NCI-H446 (cell line): ENCODE measurements around the gene DENND10.
"Not testable (repeated sequence)": the region's sequence is repeated elsewhere in the genome, so short reads cannot be mapped to it uniquely, and the experiment has no call there.

ENCODE experiments used
- DNase-seq, 2 experiments: peaks; one replicate each; lab custom pipeline; 2025; lab: John Stamatoyannopoulos, UW

Gene DENND10

DNA sequence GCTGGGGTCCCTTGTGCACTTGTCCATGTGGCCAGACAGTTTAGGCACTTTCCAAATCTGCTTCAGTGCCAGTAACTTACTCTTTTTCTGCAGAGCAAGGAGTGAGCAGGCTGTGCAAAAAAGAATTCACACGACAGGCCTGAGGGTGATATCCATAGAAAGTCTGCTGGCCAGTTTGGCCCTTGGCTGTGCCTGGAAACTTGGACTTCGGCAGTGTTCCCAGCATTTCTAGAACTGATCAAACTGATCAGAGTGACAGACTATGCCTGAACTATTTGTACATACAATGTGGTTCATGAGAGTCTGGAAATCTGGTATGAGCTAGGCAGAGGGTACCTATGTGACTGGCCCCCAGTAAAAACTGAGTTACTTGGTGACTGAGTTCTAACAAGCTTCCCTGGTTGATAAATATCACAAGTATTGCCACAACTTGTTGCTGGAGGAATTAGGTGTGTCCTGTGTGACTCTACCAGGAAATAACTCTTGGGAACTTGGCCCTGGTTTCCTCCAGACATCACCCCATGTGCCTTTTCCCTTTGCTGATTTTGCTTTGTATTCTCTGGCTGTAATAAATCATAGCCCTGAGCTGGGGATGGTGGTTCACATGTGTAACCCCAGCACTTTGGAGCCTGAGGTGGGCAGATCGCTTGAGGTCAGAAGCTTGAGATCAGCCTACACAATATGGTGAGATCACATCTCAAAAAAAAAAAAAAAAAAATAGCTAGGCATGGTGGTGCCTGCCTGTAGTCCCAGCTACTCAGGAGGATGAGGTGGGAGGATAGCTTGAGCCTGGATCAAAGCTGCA, 3.3 kb upstream of the DENND10 start:
- DNase-seq, result no peak

DNA sequence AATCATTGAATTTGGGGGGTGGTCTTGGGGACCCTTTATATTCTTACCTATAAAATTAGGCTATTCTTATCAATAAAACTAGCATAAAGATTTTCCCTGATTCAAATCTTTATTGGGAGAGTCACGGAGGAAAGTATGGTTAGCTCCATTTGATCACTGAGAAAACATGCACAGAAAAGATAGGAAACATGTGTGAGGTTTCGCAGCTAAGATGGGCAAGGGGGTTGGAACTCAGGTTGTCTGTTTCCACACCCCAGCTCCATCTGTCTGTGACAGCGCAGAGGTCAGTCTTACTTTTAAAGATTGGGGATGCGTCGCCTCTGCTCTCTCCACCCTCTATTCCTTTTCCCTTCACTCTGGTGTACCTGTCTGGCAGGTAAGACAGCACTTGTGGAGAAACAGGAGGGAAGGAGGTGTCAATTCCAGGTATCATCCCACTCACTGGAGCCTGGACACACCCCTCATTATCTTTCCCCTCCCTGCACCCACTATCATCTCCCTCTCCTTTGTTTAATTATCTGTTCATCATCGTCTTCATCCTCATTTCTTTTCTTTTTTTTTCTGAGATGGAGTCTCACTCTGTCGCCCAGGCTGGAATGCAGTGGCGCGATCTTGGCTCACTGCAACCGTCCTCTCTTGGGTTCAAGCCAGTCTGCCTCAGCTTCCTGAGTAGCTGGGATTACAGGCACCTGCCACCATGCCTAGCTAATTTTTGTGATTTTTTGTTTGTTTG, 2.4 kb upstream of the DENND10 start:
- DNase-seq, result no peak

DNA sequence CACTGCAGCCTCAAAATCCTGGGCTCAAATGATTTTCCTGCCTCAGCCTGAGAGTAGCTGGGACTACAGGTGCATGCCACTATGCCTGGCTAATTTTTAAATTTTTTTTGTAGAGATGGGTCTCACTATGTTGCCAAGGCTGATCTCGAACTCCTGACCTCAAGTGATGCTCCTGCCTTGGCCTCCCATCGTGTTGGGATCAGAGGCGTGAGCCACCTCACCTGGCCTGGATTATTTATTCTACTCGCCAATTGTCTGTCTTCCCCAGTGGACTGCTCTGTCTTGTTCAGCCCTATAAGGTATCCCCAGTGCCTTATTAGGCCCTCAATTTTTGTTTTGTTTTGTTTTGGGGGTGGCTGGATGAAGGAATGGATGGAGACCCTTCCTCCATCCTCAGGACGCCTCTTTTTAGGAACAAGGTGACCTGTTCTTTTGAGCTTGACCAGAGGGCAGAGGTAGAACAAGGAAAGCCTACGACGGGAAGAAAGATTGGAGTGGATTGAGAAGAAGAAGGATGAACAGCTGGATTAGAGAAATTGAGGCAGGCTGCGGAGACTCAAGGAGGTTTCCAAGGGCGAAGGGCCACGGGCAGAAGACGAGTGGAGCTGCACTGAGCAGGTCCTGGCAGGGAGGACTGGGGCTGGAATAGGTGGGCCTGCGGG, 541 bp upstream of the DENND10 start:
- no peak for DNase-seq

DNA sequence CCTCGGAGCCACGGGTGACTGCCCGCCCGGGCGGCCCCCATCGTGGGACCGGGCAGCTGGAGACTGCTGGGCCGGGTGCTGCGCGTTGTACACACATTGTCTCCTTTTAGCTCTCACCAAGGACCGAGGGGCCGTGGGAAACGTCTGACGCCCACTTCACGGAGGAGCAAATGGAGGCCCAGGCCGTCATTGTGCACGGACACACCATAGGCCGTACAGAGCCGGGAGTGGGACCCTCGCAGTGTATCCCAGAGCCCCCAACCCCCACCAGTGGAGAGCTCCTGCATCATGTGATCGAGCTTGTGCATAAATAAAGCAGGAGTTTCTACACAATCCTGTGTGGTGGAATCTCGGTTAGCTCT, 722 bp downstream of the DENND10 start:
- no peak for DNase-seq

DNA sequence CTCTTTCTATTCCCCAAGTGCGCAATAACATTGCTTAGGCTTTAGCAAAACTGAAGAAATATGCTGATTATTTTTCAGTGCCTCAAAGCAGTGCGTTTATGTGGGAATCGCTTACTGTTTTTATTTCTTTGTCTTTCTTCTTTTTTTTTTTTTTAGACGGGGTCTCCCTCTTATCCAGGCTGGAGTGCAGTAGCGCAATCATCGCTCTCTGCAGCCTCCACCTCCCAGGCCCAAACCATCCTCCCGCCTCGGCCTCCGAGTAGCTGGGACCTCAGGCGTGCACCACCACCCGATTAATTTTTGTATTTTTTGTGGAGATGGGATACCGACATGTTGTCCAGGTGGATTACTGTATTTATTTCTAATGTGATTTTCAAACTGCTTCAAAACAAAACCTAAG, 1.2 kb downstream of the DENND10 start:
- DNase-seq, result no peak

DNA sequence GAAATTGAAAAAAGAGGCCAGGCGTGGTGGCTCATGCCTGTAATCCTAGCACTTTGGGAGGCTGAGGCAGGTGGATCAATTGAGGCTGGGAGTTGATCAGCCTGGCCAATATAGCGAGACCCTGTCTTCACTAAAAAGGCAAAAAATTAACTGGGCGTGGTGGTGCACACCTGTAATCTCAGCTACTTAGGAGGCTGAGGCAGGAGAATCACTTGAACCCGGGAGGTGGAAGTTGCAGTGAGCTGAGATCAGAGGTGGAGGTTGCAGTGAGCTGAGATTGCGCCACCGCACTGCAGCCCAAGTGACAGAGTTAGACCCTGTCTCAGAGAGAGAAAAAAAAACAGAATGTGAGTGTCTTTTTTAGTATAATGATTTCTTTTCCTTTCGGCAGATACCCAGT, 2.0 kb downstream of the DENND10 start:
- not testable (repeated sequence) for DNase-seq

DNA sequence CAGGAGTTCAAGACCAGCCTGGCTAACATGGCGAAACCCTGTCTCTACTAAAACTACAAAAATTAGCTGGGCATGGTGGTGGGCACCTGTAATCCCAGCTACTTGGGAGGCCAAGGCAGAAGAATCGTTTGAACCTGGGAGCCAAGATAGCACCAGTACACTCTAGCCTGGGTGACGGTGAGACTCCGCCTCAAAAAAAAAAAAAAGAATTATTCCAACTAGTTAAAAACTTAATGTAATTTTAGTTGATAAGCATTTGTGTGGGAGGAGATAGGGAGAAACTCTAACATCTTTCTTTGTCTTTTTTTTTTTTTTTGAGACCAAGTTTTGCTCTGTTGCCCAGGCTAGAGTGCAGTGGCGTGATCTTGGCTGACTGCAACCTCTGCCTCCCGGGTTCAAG, 3.2 kb downstream of the DENND10 start:
- not testable (repeated sequence) for DNase-seq

DNA sequence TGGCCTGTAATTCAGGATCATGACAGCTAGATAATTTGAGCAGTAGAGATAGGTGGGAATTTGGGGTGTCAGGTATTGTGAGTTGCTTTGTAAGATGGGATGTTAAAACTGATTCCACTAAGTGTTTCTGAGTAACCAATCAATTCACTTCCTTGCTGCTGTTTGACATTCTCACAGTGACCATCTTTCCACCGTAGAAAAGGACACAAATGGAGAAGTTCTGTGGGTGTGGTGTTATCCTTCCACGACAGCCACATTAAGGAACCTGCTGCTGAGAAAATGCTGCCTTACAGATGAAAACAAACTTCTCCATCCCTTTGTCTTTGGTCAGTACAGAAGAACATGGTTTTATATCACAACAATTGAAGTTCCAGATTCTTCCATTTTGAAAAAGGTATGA, 3.9 kb downstream of the DENND10 start:
- not testable (repeated sequence) for DNase-seq

DNA sequence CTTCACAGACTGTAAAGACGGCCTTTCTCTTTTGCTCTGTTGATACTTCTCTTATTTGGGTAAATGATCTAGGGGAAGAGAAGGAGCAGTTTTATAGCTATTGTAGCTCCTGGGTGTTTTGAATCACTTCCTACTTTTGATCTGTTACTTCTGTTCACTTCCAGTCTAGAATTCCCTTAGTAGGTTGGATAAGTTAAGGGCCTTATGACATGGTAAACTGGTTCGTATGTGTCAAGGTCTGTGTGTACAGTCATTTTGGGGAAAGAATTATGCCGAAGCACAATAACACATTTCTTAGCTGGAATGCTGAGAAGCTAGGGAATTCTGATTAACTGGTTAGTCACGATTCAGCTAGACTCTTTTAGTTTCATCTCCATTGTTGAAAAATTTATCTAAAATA, 8.1 kb downstream of the DENND10 start:
- DNase-seq, result no peak

DNA sequence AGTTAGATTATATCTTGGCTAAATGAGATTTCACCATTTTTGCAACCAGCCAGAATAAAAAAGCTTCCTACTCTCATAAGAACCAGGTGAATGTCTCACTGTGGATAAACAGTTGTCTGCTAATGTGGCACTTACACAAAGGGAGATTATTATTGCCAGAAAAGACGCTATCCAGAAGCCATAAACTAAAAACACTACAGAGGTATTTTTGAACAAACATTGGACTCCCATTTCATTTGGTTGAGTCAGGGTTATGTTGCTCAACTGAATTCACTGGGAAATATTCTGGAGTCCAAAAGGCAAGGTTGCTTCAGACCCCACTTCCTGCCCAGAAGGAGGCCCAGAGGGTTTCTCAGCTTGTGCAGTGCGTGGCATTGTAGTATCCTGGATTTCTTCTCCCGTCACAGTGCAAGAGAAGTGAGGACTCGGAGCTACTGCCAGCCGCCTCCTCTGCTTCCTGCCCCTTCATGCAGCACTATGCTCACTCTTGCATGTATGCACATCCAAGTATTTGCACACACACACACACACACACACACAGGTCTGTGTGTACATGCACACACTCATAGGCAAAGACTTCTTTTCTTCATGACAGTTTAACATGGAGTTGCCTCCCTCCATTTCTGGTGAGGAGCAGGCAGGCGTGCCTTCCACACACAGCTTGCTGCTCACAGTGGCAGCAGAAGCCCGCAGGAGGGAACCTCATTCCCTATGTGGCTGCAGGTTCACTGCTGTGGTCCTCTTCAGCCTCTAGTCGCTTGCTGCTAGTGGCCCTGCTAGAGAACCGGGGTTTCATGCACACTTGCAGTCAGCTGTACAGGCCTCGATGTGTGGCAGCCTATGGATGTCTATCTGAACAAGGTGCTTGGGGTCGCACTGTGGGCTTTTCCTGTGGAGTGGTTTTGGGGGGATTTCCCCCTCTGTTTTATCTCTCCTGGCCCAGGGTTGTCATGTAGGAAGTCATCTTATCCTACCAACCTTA, 10.1 kb downstream of the DENND10 start:
- DNase-seq, result no peak

DNA sequence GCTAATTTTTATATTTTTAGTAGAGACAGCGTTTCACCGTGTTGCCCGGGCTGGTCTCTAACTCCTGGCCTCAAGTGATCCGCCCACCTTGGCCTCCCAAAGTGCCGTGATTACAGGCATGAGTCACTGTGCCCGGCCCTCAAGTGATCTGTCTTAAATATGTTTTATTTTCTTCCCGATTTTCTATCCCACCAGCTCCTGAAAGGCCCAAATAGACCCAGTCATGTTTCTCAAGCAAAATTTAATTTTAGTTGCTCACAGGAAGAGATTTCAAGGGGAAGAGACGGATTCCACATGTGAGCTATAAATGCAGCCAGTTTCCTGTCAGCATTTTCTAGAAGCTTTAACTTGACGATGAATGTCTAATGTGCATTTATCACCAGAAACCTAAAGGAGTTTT, 12.0 kb downstream of the DENND10 start:
- no peak for DNase-seq

DNA sequence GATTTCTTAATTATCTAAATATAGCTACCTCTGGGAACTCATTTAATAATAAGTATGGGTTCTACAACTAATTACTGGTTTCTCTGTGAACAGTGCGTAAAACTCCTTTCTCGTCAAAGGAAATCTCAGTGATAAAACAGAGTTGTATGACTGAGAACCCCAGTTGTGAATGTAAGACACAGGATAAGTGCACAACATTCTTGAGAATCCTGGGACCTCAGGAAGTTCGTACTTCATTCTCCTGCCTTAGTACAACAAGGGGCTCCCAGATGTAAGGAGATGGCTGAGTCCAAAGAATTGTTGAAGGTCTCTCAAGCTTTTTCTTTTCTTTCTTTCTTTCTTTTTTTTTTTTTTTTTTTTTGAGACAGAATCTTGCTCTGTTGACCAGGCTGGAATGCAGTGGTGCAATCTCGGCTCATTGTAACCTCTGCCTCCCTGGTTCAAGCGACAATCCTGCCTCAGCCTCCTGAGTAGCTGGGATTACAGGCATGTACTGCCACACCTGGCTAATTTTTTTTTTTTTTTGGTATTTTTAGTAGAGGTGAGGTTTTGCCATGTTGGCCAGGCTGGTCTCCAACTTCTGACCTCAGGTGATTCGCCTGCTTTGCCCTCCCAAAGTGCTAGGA, 12.5 kb downstream of the DENND10 start:
- no peak for DNase-seq

DNA sequence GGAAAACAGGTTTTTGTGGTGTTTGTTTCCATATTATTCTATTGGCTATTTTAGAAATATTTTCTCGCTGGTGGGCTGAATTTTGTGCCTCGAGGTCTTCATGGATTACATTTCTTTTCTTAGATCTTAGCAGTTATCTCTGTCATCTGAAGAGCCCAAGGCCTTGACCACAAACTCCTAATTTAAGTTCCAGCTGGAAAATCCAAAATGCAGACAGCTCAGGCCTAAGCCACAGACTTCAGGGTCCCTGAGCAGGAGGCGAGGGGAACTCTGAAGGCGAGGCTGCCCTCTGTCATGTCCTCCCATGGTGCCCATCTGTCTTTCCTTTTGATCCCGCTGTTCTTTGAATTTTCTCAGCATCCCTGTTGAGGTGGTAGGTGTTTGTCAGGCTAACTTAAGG, 14.3 kb downstream of the DENND10 start:
- no peak for DNase-seq

DNA sequence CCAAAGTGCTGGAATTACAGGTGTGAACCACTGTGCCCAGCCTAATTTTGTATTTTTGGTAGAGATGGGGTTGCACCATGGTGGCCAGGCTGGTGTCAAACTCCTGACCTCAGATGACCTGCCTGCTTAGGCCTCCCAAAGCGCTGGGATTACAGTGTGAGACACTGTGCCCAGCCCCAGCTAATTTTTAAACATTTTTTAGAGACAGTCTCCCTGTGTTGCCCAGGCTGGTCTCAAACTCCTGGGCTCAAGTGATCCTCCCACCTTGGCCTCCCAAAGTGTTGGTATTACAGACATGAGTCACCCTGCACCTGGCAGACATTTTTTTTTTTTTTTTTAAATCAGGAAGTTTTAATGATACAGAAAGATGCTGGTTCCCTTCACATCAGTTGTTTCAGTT, 15.5 kb downstream of the DENND10 start:
- DNase-seq, result no peak

DNA sequence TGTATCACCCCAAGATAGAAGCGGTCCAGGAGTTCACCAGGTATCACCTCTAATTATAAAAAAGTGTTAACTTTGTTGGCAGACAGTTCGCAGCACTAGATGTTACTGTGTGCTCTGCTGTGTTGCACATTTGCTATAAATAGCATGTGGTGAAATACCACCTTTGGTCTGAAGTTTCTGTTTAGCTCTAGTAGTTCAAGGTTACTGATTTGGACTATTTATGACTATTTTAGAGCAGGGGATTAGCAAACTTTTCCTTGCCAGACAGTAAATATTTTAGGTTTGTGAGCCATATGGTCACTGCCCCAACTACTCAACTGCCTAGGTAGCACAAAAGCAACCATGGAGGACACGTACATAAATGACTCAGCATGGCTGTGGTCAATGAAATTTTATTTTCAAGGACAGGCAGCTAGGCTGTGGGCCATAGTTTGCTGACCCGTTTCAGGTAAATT, 16.5 kb downstream of the DENND10 start:
- DNase-seq, result no peak

DNA sequence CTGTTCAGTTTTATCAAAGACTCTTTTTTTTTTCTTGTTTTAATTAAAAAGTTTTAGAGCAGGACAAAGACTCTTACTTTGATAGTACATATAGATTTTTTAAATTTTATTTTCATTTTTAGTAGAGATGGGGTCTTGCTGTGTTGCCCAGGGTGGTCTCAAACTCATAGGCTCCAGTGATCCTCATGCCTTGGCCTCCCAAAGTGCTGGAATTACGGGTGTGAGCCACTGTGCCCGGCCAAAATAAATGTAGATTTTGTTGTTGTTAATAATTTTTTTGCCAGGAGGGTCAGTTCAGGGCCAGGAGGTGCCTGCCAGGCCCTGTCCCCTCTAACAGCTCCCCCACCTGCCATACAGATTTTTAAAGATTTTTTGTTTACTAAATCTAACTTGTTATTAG, 17.0 kb downstream of the DENND10 start:
- no peak for DNase-seq

DNA sequence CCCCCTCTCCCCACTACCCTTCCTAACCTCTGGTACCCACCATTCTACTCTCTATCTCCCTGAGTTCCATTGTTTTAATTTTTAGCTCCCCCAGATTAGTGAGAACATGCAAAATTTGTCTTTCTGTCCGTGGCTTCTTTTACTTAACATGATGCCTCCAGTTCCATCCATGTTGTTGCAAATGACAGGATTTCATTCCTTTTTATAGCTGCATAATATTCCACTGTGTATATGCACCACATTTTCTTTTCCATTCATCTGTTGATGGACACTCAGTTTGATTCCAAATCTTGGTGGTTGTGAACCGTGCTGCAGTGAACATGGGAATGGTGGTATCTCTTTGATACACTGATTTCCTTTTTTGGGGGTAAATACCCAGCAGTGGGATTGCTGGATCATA, 22.0 kb downstream of the DENND10 start:
- no peak for DNase-seq

DNA sequence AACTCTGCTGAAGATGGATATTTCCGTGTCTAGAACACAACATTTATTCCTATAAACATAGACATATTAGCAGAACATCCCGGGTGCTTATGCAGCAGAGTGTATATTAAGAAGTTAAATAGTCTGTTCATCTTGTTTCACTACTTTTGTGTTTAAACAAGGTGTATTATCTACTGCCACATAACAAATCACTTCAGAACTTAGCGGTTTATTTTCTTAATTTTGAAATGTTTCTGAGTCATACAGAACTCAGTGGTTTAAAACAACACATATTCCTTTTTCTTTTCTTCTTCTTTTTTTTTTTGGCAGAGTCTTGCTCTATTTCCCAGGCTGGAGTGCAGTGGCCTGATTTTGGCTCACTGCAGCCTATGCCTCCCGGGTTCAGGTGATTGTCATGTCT, 25.8 kb downstream of the DENND10 start:
- DNase-seq, result no peak

DNA sequence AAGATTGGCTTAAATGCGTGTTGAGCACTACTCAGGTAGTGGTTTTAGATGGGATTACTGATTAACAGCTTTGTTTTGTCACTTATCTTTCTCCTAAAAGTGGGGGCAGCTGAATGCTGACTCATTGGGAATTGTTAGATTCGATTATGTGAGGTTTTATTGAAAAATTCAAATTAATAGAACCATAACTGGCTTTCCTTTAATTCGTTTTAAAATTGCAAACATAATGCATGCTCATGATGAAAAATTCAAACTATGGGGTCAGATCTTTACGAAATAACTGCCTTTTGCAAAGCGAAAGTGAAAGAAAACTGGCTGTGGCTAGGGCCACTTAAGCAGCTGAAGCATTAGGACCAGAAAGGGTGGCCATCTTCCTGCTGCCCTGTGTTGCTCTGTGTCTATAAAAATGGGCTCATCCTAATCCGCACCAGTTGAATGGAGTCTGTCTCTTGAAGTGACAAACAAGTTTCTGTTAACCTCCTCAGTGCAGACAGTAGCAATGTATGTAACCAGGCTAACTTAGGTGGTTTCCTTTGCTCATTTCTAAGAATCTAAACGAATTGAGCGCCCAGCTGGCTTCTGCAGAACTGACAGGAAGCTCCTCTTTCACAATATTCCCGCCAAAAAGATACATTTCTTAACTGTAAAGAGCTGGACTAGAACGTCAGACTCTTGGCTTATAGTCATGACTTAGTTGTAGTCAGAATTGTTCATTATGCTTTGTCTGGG, 27.8 kb downstream of the DENND10 start:
- DNase-seq, result no peak

DNA sequence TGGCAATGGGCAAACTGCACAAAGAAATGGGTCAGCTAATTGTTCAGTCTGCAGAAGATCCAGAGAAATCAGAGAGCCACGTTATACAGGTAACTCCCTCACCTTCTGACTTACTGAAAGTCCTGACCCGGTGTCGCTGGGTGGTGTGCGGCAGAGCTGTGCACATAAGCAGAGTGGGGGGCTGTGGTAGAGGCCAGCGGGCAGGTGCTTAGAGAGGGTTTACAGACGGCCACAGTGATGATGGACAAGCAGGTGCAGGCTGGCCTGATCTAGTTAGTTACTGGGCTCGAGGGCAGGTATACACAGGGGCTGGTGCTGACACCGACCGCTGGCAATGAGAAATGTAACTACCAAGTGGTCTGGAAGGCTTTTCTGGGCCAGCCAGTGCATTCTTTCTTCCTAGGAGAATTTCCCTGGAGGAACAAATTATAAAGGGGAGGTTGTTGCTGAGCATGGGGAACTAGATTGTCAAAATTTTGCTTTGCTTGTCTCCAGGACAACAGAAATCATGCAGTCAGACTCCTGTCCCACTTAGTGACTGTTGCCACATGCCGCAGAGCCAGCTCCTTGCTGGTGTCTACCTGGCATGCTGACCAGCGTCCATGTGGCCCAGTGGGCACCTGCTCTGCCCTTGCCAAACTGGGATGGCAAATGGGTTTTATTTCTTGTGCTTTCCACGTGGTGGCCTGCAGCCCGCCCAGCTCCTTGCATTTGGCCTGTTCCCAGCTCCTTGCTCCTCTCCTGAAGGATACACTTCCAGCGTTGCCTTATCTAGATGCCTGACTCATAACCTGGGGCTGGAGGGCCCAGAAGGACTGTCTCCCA, 28.8 kb downstream of the DENND10 start:
- no peak for DNase-seq
